Measurements from ENCODE around the gene LRRTM3.

Gene LRRTM3

DNA sequence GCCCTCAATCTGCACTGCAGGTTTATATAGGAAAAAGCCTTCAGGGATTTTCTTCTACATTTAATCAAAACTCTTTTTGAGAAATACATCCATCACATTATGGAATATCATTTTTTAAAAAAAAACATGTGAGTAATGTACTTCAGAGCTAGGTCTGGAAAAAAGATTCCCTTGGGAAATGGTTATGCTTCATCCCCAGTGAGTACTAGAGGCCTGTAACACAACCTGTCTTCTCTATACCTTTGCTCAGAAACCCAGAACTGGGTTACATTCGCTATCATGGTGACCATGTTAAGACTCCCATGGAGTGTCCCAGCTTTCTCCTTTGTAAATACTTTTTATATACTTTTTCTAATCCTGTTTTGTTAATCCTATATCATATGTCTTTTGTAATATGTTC, 186.9 kb downstream of the LRRTM3 start:
- in situ Hi-C loops (cut with MboI; ENCODE audit: low sequenced_read_pairs): no loop called here

DNA sequence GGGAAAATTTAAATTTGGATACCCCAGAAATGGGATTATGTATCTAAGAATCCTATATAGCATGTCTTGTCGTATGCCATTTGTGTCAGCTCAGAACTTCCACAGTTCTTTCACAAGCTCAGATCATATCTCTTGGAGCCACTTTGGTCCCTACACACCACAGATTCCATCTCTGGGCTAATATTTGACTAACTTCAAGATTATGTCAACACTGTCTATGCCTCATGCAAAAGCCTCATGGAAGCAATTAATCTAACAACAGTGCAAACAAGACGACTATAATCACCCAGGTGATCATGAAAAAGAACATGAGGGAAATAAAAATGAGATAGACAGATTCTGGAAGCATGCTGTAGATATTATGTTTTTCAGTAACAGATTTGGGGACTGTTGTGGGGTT, 189.1 kb downstream of the LRRTM3 start:
- in situ Hi-C loops (cut with MboI; ENCODE audit: low sequenced_read_pairs): no loop called here

DNA sequence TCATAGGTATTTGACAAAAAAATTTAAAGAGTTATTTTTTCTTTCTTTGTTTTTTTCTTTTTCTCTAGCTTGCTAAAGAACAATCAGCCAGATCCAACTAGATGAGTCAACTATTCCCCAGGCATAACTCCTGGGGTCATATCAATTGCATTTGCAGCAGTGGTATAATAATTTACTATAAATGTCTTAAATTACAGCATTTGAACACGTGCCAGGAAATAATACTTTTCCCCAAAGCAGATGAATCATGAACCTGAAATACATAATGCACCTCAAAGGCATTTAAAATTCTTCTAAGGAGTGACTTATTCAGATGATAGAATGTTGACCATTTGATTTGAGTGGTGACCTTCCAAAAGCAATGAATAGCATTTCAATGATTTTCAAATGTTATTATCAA, 190.1 kb downstream of the LRRTM3 start:
- in situ Hi-C loops (cut with MboI; ENCODE audit: low sequenced_read_pairs): no loop called here

DNA sequence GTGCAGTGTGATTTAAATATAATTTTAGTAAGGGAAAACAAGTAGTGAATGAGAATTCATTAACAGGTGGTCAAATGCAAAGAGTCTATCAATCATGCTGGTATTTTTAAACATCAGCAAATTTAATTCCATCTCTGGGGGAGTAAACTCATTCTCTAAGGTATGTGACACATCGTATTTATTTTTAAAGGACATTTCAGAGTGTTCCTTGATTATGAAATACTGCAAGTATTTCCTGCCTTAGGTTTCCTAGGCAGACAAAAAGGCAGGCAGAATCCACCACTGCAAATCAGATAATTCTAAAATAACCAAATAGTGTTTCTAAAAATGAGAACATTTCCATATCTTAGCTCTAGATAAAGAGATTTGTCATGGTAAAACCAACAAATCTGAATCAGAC, 193.8 kb downstream of the LRRTM3 start:
- in situ Hi-C loops (cut with MboI; ENCODE audit: low sequenced_read_pairs): no loop called here

DNA sequence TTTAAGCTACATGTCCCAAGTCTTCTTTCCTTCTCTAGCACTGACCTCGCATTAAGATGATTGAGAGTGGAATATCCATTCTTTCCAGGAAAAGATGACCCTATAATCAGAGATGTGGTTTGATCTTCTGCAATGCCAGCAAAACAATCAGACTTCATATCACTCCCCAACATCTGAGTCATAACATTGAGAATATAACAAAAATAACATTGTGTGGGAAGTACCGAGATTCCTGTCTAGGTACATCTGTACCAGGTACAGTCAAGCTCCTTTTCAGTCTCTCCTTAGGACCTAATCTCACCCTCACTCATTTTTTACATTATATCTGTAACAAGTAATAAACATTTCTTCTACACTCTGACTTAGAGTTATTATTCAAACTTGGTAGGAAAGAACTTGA, 201.6 kb downstream of the LRRTM3 start:
- in situ Hi-C loops (cut with MboI; ENCODE audit: low sequenced_read_pairs): no loop called here

GRCh38 chr10:67140641-67141040, 214.8 kb downstream of the LRRTM3 start:
- in situ Hi-C loops (cut with MboI; ENCODE audit: low sequenced_read_pairs): no loop called here

DNA sequence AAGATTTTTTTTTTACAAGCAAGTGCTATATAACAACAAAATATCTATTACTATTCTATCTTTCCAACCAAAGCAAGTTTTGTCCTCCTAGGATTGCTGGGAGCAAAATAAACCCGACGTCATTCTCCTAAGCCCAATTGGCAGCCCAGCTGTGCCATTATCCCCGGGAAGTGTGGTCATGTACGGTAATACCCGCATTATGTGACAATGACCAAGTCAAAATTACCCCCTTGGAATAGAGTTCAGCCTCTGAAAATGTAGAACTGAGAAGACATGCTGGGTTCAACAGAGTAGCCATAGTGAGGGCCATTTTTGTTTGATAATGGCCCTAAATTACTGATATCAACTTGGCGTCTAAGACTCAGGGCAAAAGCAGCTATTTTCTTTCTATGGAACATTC, 215.5 kb downstream of the LRRTM3 start:
- in situ Hi-C loops (cut with MboI; ENCODE audit: low sequenced_read_pairs): no loop called here

- in situ Hi-C loops (cut with MboI; ENCODE audit: low sequenced_read_pairs): no loop called here
Observed at GRCh38 chr10:67144530-67144929, 218.7 kb downstream of the LRRTM3 start.

All from HL-60/S4 (cell line).